ENCODE results near the gene PERM1.

DNA sequence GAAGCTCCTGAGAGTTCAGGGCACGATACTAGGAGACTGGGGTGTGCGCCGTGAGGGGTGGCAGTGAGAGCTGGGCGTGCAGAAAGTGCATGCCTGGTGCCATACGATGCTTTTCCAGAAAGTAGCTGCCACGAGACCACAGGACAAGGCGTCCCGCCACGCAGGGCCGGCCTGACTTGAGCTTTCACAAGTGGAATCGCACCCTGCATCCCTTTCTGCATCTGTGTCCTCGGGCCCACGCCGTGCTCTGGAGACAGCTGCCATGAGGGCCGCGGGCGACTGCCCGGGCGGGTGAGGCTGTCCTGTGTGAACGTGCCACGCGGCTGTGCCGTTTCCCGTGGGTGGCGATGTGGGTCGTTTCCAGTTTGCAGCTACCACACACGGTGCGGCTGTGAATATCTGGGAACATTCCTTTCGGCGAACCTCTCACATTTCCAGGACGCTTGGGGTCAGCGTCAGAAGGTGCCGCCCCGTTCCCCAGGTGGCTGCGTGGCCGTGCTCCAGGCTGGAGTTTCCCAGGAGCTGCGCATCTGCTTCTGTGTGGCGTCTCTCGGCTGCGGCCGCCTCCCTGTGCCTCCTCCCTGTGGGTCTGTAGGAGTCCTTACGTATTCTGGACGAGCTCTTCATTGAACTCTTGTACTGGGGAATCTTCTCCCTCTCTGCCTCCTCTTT lies 1.0 kb upstream of the PERM1 start:
- TF ChIP-seq, protein P1, sequence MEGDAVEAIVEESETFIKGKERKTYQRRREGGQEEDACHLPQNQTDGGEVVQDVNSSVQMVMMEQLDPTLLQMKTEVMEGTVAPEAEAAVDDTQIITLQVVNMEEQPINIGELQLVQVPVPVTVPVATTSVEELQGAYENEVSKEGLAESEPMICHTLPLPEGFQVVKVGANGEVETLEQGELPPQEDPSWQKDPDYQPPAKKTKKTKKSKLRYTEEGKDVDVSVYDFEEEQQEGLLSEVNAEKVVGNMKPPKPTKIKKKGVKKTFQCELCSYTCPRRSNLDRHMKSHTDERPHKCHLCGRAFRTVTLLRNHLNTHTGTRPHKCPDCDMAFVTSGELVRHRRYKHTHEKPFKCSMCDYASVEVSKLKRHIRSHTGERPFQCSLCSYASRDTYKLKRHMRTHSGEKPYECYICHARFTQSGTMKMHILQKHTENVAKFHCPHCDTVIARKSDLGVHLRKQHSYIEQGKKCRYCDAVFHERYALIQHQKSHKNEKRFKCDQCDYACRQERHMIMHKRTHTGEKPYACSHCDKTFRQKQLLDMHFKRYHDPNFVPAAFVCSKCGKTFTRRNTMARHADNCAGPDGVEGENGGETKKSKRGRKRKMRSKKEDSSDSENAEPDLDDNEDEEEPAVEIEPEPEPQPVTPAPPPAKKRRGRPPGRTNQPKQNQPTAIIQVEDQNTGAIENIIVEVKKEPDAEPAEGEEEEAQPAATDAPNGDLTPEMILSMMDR (IDR thresholded peaks at IDR 0.05), result no peak
- TF ChIP-seq CREB1 (CRISPR knock-in tag; IDR thresholded peaks at IDR 0.05) (no peak), ZNF121 (CRISPR knock-in tag; IDR thresholded peaks at IDR 0.05) (no peak), NR3C1 (CRISPR knock-in tag; conservative IDR thresholded peaks at IDR 0.05; ENCODE audit: low read depth) (no peak), ZNF138 (CRISPR knock-in tag; conservative IDR thresholded peaks at IDR 0.05) (no peak), ETV6 (CRISPR knock-in tag; IDR thresholded peaks at IDR 0.05) (no peak), RORB (CRISPR knock-in tag; IDR thresholded peaks at IDR 0.05) (no peak)
- TF ChIP-seq, protein P2, sequence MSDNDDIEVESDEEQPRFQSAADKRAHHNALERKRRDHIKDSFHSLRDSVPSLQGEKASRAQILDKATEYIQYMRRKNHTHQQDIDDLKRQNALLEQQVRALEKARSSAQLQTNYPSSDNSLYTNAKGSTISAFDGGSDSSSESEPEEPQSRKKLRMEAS (CRISPR knock-in tag; IDR thresholded peaks at IDR 0.05), result no peak
- TF ChIP-seq, protein P3, sequence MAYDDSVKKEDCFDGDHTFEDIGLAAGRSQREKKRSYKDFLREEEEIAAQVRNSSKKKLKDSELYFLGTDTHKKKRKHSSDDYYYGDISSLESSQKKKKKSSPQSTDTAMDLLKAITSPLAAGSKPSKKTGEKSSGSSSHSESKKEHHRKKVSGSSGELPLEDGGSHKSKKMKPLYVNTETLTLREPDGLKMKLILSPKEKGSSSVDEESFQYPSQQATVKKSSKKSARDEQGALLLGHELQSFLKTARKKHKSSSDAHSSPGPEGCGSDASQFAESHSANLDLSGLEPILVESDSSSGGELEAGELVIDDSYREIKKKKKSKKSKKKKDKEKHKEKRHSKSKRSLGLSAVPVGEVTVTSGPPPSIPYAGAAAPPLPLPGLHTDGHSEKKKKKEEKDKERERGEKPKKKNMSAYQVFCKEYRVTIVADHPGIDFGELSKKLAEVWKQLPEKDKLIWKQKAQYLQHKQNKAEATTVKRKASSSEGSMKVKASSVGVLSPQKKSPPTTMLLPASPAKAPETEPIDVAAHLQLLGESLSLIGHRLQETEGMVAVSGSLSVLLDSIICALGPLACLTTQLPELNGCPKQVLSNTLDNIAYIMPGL (CRISPR knock-in tag; IDR thresholded peaks at IDR 0.05), result no peak
- TF ChIP-seq, protein P4, sequence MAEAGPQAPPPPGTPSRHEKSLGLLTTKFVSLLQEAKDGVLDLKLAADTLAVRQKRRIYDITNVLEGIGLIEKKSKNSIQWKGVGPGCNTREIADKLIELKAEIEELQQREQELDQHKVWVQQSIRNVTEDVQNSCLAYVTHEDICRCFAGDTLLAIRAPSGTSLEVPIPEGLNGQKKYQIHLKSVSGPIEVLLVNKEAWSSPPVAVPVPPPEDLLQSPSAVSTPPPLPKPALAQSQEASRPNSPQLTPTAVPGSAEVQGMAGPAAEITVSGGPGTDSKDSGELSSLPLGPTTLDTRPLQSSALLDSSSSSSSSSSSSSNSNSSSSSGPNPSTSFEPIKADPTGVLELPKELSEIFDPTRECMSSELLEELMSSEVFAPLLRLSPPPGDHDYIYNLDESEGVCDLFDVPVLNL (CRISPR knock-in tag; IDR thresholded peaks at IDR 0.05; ENCODE audit: borderline replicate concordance, low read depth), result no peak
- TF ChIP-seq, protein P5, sequence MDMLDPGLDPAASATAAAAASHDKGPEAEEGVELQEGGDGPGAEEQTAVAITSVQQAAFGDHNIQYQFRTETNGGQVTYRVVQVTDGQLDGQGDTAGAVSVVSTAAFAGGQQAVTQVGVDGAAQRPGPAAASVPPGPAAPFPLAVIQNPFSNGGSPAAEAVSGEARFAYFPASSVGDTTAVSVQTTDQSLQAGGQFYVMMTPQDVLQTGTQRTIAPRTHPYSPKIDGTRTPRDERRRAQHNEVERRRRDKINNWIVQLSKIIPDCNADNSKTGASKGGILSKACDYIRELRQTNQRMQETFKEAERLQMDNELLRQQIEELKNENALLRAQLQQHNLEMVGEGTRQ (CRISPR knock-in tag; IDR thresholded peaks at IDR 0.05), result no peak
- TF ChIP-seq, protein P6, sequence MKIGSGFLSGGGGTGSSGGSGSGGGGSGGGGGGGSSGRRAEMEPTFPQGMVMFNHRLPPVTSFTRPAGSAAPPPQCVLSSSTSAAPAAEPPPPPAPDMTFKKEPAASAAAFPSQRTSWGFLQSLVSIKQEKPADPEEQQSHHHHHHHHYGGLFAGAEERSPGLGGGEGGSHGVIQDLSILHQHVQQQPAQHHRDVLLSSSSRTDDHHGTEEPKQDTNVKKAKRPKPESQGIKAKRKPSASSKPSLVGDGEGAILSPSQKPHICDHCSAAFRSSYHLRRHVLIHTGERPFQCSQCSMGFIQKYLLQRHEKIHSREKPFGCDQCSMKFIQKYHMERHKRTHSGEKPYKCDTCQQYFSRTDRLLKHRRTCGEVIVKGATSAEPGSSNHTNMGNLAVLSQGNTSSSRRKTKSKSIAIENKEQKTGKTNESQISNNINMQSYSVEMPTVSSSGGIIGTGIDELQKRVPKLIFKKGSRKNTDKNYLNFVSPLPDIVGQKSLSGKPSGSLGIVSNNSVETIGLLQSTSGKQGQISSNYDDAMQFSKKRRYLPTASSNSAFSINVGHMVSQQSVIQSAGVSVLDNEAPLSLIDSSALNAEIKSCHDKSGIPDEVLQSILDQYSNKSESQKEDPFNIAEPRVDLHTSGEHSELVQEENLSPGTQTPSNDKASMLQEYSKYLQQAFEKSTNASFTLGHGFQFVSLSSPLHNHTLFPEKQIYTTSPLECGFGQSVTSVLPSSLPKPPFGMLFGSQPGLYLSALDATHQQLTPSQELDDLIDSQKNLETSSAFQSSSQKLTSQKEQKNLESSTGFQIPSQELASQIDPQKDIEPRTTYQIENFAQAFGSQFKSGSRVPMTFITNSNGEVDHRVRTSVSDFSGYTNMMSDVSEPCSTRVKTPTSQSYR (CRISPR knock-in tag; IDR thresholded peaks at IDR 0.05), result no peak

All from WTC11 (cell line).